ENCODE data around the gene THY1.
"Not testable (repeated sequence)": the region's sequence is repeated elsewhere in the genome, so short reads cannot be mapped to it uniquely, and the experiment has no call there.

THY1 gene

GRCh38 chr11:119422809-119423508 is at the start of gene THY1:
THY1 (minus strand) TSS chr11:119423172; CDS start chr11:119420905, 2,267 bp downstream.
- no peak for DNase-seq

- DNase-seq, result no peak
Measured at GRCh38 chr11:119472186-119472855, 49.3 kb upstream of the THY1 start.

GRCh38 chr11:119471329-119471728 is 48.4 kb upstream of the THY1 start:
- DNase-seq, result no peak

GRCh38 chr11:119470317-119471291 is 47.6 kb upstream of the THY1 start:
- no peak for DNase-seq

GRCh38 chr11:119469506-119469905 is 46.5 kb upstream of the THY1 start:
- DNase-seq, result no peak

GRCh38 chr11:119468511-119468910 is 45.5 kb upstream of the THY1 start:
- no peak for DNase-seq

GRCh38 chr11:119461229-119461963 is 38.4 kb upstream of the THY1 start:
- no peak for DNase-seq

GRCh38 chr11:119460582-119460981 is 37.6 kb upstream of the THY1 start:
- DNase-seq, result no peak

- no peak for DNase-seq
Measured at GRCh38 chr11:119460097-119460496, 37.1 kb upstream of the THY1 start.

- no peak for DNase-seq
Measured at GRCh38 chr11:119459293-119459976, 36.5 kb upstream of the THY1 start.

GRCh38 chr11:119455708-119456107 is 32.7 kb upstream of the THY1 start:
- not testable (repeated sequence) for DNase-seq

- not testable (repeated sequence) for DNase-seq
Measured at GRCh38 chr11:119455241-119455640, 32.3 kb upstream of the THY1 start.

- DNase-seq, result no peak
Measured at GRCh38 chr11:119453881-119454280, 30.9 kb upstream of the THY1 start.

GRCh38 chr11:119450590-119451326 is 27.8 kb upstream of the THY1 start:
- DNase-seq, result no peak

GRCh38 chr11:119449498-119449897 is 26.5 kb upstream of the THY1 start:
- DNase-seq, result no peak

- no peak for DNase-seq
Measured at GRCh38 chr11:119448380-119448779, 25.4 kb upstream of the THY1 start.

- DNase-seq, result no peak
Measured at GRCh38 chr11:119447664-119448242, 24.8 kb upstream of the THY1 start.

- DNase-seq, result no peak
Measured at GRCh38 chr11:119446871-119447663, 24.1 kb upstream of the THY1 start.

- no peak for DNase-seq
Measured at GRCh38 chr11:119446434-119446833, 23.5 kb upstream of the THY1 start.

GRCh38 chr11:119445850-119446249 is 22.9 kb upstream of the THY1 start:
- no peak for DNase-seq

All from NCI-H510A (cell line).